ENCODE measurements around the gene HEATR3.
A peak's percentile ranks its signal among the peaks of the same experiment; 100 is the strongest.

Gene HEATR3

GRCh38 chr16:50065624-50066481 is at the start of gene HEATR3:
Gene HEATR3, plus strand, starts transcription at chr16:50065970. Its CDS starts 162 bp downstream, at chr16:50066132.
- peak; percentile 97 to 98 for DNase-seq

GRCh38 chr16:50017553-50017952 is 48.2 kb upstream of the HEATR3 start:
- no peak for DNase-seq

- no peak for DNase-seq
These were observed 44.2 kb upstream of the HEATR3 start for GRCh38 chr16:50021544-50021943.

- no peak for DNase-seq
These were observed 42.1 kb upstream of the HEATR3 start for GRCh38 chr16:50023641-50024040.

- no peak for DNase-seq
These were observed 41.6 kb upstream of the HEATR3 start for GRCh38 chr16:50024207-50024606.

GRCh38 chr16:50024684-50025536 is 40.9 kb upstream of the HEATR3 start, which contains the start of gene CNEP1R1:
Gene CNEP1R1, plus strand, starts transcription at chr16:50025225. Its CDS starts 91 bp downstream, at chr16:50025316.
- peak; percentile 96 to 98 for DNase-seq

GRCh38 chr16:50025537-50025931 is 40.2 kb upstream of the HEATR3 start:
- peak in 1 of 2 donors; percentile 35 for DNase-seq

- no peak for DNase-seq
These were observed 37.9 kb upstream of the HEATR3 start for GRCh38 chr16:50027829-50028228.

GRCh38 chr16:50035468-50035992 is 30.2 kb upstream of the HEATR3 start:
- no peak for DNase-seq

GRCh38 chr16:50036426-50036825 is 29.3 kb upstream of the HEATR3 start:
- no peak for DNase-seq

- DNase-seq: no peak
These were observed 28.0 kb upstream of the HEATR3 start for GRCh38 chr16:50037662-50038220.

GRCh38 chr16:50038286-50038685 is 27.5 kb upstream of the HEATR3 start:
- no peak for DNase-seq

- peak; percentile 13 to 68 for DNase-seq
These were observed 26.8 kb upstream of the HEATR3 start for GRCh38 chr16:50038756-50039529.

- no peak for DNase-seq
These were observed 25.8 kb upstream of the HEATR3 start for GRCh38 chr16:50040018-50040417.

- DNase-seq: no peak
These were observed 25.1 kb upstream of the HEATR3 start for GRCh38 chr16:50040710-50041109.

- DNase-seq: no peak
These were observed 22.4 kb upstream of the HEATR3 start for GRCh38 chr16:50043358-50043757.

GRCh38 chr16:50045412-50045811 is 20.4 kb upstream of the HEATR3 start:
- no peak for DNase-seq

- no peak for DNase-seq
These were observed 18.9 kb upstream of the HEATR3 start for GRCh38 chr16:50046853-50047252.

GRCh38 chr16:50047864-50048263 is 17.9 kb upstream of the HEATR3 start:
- no peak for DNase-seq

GRCh38 chr16:50050802-50051201 is 15.0 kb upstream of the HEATR3 start:
- DNase-seq: no peak

GRCh38 chr16:50056226-50056625 is 9.5 kb upstream of the HEATR3 start:
- no peak for DNase-seq

GRCh38 chr16:50058091-50058771 is 7.5 kb upstream of the HEATR3 start:
- DNase-seq: no peak

All from CD4-positive, alpha-beta T cell treated with Interleukin-4 for 1 hour (primary cell).